ENCODE data around the gene DNAJC5.
"Not testable (repeated sequence)": the region's sequence is repeated elsewhere in the genome, so short reads cannot be mapped to it uniquely, and the experiment has no call there.

Gene DNAJC5

GRCh38 chr20:63850689-63851547, 44.0 kb upstream of the DNAJC5 start:
- no peak overlapping the region for H3K4me3 ChIP-seq (ENCODE audit: control insufficient read depth, low read depth, low read length)
- DNase-seq (ENCODE audit: low read depth) = no peak
- no peak for TF ChIP-seq CTCF (IDR thresholded peaks at IDR 0.05; ENCODE audit: control insufficient read depth, insufficient read depth, low read depth, low read length, missing control alignments)

GRCh38 chr20:63851548-63851943, 43.4 kb upstream of the DNAJC5 start:
- DNase-seq (ENCODE audit: low read depth); H3K4me3 ChIP-seq (ENCODE audit: control insufficient read depth, low read depth, low read length): not testable (repeated sequence)

DNA sequence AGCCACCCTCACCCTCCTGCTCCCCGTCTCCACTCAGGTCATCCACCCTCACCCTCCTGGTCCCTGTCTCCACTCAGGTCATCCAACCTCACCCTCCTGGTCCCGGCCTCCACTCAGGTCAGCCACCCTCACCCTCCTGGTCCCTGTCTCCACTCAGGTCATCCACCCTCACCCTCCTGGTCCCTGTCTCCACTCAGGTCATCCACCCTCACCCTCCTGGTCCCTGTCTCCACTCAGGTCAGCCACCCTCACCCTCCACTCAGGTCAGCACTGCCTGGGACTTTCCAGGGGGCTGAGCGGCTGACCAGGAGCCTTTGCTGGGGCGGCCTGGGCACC, 41.2 kb upstream of the DNAJC5 start:
- not testable (repeated sequence) for H3K4me3 ChIP-seq (ENCODE audit: control insufficient read depth, low read depth, low read length); DNase-seq (ENCODE audit: low read depth)

GRCh38 chr20:63854069-63854765, 40.7 kb upstream of the DNAJC5 start:
- no peak for DNase-seq (ENCODE audit: low read depth)
- no peak for TF ChIP-seq CTCF (IDR thresholded peaks at IDR 0.05; ENCODE audit: control insufficient read depth, insufficient read depth, low read depth, low read length, missing control alignments)
- H3K4me3 ChIP-seq (ENCODE audit: control insufficient read depth, low read depth, low read length) = no peak overlapping the region

GRCh38 chr20:63854766-63855362, 40.1 kb upstream of the DNAJC5 start:
- peak overlapping the region; percentile 10 for H3K4me3 ChIP-seq (ENCODE audit: control insufficient read depth, low read depth, low read length)
- TF ChIP-seq CTCF (IDR thresholded peaks at IDR 0.05; ENCODE audit: control insufficient read depth, insufficient read depth, low read depth, low read length, missing control alignments) = no peak
- DNase-seq (ENCODE audit: low read depth) = no peak

DNA sequence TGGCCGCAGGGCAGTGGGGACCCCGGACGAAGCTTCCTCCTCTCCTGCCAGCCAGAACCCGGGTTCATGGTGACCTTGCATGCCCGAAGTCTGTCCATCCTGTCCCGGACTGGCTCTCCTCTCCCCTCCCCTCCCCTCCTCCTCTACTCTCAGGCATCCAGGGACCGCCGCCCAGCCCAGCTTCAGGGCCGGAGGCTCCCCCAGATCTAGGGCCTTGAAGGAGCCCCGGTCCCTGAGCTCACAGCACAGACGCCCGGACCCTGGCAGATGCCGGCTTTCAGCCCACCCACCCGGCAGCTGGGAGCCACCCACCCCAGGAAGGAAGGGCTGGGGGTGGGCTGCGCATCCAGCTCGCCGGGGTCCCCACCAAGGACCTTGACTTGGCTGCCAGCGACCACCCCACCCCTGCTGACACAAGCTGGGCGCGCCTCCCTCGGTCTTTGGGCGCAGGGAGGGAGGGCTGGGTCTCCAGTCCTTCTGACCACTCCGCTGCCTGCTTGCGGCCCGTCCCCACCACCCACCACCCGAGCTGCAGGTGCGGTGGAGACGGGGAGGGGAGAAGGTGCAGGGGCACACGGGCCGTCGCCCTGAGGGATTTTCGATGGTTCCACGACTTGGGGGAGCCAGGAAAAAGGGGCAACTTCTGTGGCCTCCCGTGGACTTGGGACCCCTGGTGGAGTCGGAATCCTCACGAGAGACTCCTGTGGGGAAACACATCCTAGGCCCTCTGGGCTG, 39.4 kb upstream of the DNAJC5 start:
- TF ChIP-seq CTCF (IDR thresholded peaks at IDR 0.05; ENCODE audit: control insufficient read depth, insufficient read depth, low read depth, low read length, missing control alignments) = no peak

GRCh38 chr20:63856098-63856511, 38.8 kb upstream of the DNAJC5 start:
- no peak for DNase-seq (ENCODE audit: low read depth)
- H3K4me3 ChIP-seq (ENCODE audit: control insufficient read depth, low read depth, low read length) = no peak overlapping the region
- no peak for TF ChIP-seq CTCF (IDR thresholded peaks at IDR 0.05; ENCODE audit: control insufficient read depth, insufficient read depth, low read depth, low read length, missing control alignments)

More for the DNA sequence above, 39.4 kb upstream of the DNAJC5 start:
- H3K4me3 ChIP-seq (ENCODE audit: control insufficient read depth, low read depth, low read length) = peak overlapping the region; percentile 10
- DNase-seq (ENCODE audit: low read depth) = no peak
